C4-2B (cell line): Measurements from ENCODE around the gene C3orf18.

Experiments used
- ZFX ChIP-seq: fragments of 450-650 bp; IDR thresholded peaks from 2 replicates; pipeline ENCODE4 v1.6.1; 2017
- TF ChIP-seq, protein P1 (sequence below): fragments of 450-650 bp; conservative IDR thresholded peaks from 2 replicates; pipeline ENCODE4 v1.5.1; 2017; ENCODE audit warnings: mild to moderate bottlenecking

GRCh38 chr3:50580683-50581458 lies 13.3 kb upstream of the C3orf18 start:
- TF ChIP-seq, protein P1, sequence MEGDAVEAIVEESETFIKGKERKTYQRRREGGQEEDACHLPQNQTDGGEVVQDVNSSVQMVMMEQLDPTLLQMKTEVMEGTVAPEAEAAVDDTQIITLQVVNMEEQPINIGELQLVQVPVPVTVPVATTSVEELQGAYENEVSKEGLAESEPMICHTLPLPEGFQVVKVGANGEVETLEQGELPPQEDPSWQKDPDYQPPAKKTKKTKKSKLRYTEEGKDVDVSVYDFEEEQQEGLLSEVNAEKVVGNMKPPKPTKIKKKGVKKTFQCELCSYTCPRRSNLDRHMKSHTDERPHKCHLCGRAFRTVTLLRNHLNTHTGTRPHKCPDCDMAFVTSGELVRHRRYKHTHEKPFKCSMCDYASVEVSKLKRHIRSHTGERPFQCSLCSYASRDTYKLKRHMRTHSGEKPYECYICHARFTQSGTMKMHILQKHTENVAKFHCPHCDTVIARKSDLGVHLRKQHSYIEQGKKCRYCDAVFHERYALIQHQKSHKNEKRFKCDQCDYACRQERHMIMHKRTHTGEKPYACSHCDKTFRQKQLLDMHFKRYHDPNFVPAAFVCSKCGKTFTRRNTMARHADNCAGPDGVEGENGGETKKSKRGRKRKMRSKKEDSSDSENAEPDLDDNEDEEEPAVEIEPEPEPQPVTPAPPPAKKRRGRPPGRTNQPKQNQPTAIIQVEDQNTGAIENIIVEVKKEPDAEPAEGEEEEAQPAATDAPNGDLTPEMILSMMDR: no peak
- no peak for TF ChIP-seq ZFX
